ENCODE measurements around the gene HACD2.

The HACD2 gene

DNA sequence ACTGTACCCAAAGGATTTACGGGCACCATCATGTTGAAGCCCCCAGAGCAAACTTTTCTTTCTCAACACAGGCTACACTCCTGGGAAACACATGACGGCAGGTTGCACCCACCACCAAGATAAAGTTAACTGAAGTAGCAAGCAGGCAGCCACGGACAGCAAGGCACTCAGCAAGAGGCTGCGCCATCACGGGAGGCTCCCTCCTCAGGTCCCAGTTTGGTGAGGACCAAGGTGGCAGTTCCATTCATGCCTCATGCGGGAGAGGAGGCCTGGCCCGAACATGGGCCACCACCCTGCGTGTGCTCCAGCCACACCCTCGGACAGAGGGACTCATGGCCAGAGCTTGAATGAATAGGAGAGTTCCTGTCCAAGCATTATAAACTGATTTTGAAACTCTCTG lies 142.7 kb downstream of the HACD2 start:
- Histone ChIP-seq H3K27me3 (ENCODE audit: low read length) (no peaks in the 10 kb centered on the region), H3F3A (ENCODE audit: insufficient read depth) (no peaks in the 10 kb centered on the region), H2AFZ (ENCODE audit: low read depth, low read length, severe bottlenecking) (no peak overlapping the region), H3K9me2 (replicated peaks; ENCODE audit: insufficient read depth, low read length) (no peaks in the 10 kb centered on the region), H3K36me3 (ENCODE audit: low read length) (no peaks in the 10 kb centered on the region), H4K20me1 (ENCODE audit: low read depth, low read length) (no peaks in the 10 kb centered on the region), H3K4me2 (ENCODE audit: low read depth, low read length, poor library complexity, severe bottlenecking) (no peak overlapping the region), H3K79me2 (ENCODE audit: insufficient read depth, low read length) (no peaks in the 10 kb centered on the region), H3K4me3 (ENCODE audit: insufficient read depth, low read length, poor library complexity, severe bottlenecking) (no peak overlapping the region), H3K9me3 (ENCODE audit: insufficient read depth, low read length) (no peaks in the 10 kb centered on the region), H3K27ac (ENCODE audit: low read depth, low read length) (no peak overlapping the region), H3K9ac (ENCODE audit: low read length) (no peak overlapping the region)
- TF ChIP-seq EZH2phosphoT487 (conservative IDR thresholded peaks at IDR 0.05; ENCODE audit: low read length): no peak
- TF ChIP-seq, protein P1, sequence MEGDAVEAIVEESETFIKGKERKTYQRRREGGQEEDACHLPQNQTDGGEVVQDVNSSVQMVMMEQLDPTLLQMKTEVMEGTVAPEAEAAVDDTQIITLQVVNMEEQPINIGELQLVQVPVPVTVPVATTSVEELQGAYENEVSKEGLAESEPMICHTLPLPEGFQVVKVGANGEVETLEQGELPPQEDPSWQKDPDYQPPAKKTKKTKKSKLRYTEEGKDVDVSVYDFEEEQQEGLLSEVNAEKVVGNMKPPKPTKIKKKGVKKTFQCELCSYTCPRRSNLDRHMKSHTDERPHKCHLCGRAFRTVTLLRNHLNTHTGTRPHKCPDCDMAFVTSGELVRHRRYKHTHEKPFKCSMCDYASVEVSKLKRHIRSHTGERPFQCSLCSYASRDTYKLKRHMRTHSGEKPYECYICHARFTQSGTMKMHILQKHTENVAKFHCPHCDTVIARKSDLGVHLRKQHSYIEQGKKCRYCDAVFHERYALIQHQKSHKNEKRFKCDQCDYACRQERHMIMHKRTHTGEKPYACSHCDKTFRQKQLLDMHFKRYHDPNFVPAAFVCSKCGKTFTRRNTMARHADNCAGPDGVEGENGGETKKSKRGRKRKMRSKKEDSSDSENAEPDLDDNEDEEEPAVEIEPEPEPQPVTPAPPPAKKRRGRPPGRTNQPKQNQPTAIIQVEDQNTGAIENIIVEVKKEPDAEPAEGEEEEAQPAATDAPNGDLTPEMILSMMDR (IDR thresholded peaks at IDR 0.05; ENCODE audit: insufficient read depth, low read length, poor library complexity, severe bottlenecking): no peak

All from SU-DHL-6 (cell line).